ENCODE measurements around the gene KBTBD3. TPM values are rescaled to one million over a fixed set of nuclear protein-coding genes. Genes with fewer than 3 reads are reported as not detected.

Gene KBTBD3, protein sequence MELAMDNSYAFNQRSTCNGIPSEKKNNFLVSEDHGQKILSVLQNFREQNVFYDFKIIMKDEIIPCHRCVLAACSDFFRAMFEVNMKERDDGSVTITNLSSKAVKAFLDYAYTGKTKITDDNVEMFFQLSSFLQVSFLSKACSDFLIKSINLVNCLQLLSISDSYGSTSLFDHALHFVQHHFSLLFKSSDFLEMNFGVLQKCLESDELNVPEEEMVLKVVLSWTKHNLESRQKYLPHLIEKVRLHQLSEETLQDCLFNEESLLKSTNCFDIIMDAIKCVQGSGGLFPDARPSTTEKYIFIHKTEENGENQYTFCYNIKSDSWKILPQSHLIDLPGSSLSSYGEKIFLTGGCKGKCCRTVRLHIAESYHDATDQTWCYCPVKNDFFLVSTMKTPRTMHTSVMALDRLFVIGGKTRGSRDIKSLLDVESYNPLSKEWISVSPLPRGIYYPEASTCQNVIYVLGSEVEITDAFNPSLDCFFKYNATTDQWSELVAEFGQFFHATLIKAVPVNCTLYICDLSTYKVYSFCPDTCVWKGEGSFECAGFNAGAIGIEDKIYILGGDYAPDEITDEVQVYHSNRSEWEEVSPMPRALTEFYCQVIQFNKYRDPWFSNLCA
- total RNA-seq (2022; extraction: Qiagen RNA extraction) = 1.0 to 3.3 TPM (median 1.9 TPM) in 5 replicates

GRCh38 chr11:106076919-106077608, at the start of gene KBTBD3:
Gene KBTBD3 (minus strand): TSS chr11:106077347. CDS start chr11:106059097, 18,250 bp downstream.

DNA sequence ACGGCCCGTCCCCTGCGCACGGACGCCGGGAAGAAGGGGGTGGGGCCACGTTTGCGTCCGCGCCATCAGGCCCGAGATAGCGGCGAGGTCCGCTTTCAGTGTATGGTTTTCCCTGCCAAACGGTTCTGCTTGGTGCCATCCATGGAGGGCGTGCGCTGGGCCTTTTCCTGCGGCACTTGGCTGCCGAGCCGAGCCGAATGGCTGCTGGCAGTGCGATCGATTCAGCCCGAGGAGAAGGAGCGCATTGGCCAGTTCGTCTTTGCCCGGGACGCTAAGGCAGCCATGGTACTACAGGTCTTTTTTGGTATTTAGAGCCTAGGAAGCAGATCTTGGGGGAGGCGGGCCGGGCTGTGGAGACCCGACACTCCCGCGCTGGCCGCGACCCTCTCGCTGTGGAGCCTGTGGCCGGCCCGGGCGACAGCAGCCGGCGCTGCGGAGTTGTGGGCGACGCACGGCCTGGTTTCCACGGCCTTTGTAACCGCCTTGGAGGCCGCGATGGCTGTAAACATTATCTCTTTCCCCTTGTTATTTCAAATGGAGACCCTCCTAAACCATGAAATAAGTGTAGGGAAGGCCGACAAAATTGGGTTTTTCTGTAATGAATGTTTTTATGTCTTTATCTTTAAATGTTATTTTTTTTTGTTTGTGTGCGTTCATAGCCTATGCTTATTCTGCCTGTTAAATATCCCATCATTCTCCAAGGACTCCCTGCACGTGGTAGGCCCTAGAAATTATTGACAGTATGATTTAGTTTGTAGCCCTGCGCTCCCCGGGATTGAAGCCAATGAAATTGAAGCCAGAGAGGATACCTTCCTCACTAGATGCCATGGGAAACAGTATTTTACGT, 685 bp upstream of the KBTBD3 start, which contains the start of gene AASDHPPT:
TSS of gene AASDHPPT (plus strand) at position 54 of the 847 bp plus-strand sequence. CDS start at position 103, 49 bp downstream.

GRCh38 chr11:106021967-106022794, 55.0 kb downstream of the KBTBD3 start, which contains the start of gene MSANTD4:
Gene MSANTD4 (minus strand): TSS chr11:106022240. CDS start chr11:106010917, 11,323 bp downstream.

Other genes starting within 250 kb of the KBTBD3 start
- gene MSANTD4, start 55.1 kb downstream of the KBTBD3 start, total RNA-seq (2022; extraction: Qiagen RNA extraction) = 7.9 to 10.5 TPM (median 9.3 TPM) in 5 replicates
- 28.2 to 37.2 TPM (median 32.3 TPM) in 5 replicates for gene AASDHPPT, start 315 bp upstream of the KBTBD3 start, total RNA-seq (2022; extraction: Qiagen RNA extraction)

Data from A549 treated with dexamethasone at 1 μM for 4 hours (cell line).